ENCODE results near the gene ELAVL2. TPM values are rescaled to one million over a fixed set of nuclear protein-coding genes. Genes with fewer than 3 reads are reported as not detected.

The ELAVL2 gene
- total RNA-seq, 6 experiments from 2014 or later: not detected

- Histone ChIP-seq H3K4me1 (no peaks in the 10 kb centered on the region), H3K4me3 (no peak overlapping the region), H3K9me3 (no peaks in the 10 kb centered on the region), H3K27ac (no peak overlapping the region), H3K36me3 (no peaks in the 10 kb centered on the region), H3K27me3 (peaks cover 0 to 13% of the 10 kb centered on the region in 2 donors)
- DNase-seq (peak in 1 of 3 donors; percentile 48), ATAC-seq (no peak)
- intact Hi-C loops (cut with DNase I): no loop called here
- TF ChIP-seq CTCF (IDR thresholded peaks at IDR 0.05) (no peak), POLR2A (IDR thresholded peaks at IDR 0.05) (no peak)
- 3% methylated on average over 5 of the region's 17 CpGs for WGBS (ENCODE audit: insufficient coverage, low coverage, low lambda C conversion rate, missing lambda C conversion rate)
Measured at GRCh38 chr9:23850242-23850689, 24.2 kb upstream of the ELAVL2 start.

- Histone ChIP-seq H3K27me3 (peaks cover 0 to 13% of the 10 kb centered on the region in 2 donors), H3K4me1 (no peaks in the 10 kb centered on the region), H3K9me3 (no peaks in the 10 kb centered on the region), H3K36me3 (no peaks in the 10 kb centered on the region), H3K4me3 (no peak overlapping the region), H3K27ac (no peak overlapping the region)
- DNase-seq: no peak
- ATAC-seq: no peak
- 3% methylated on average over 11 of the region's 11 CpGs for WGBS (ENCODE audit: insufficient coverage, low coverage, low lambda C conversion rate, missing lambda C conversion rate)
- TF ChIP-seq POLR2A (IDR thresholded peaks at IDR 0.05) (no peak), CTCF (IDR thresholded peaks at IDR 0.05) (no peak)
- intact Hi-C loops (cut with DNase I): no loop called here
Measured at GRCh38 chr9:23849379-23850035, 23.5 kb upstream of the ELAVL2 start.

GRCh38 chr9:23842565-23843129 lies 16.6 kb upstream of the ELAVL2 start:
- 53% methylated on average over 1 of the region's 1 CpG for WGBS (ENCODE audit: insufficient coverage, low coverage, low lambda C conversion rate, missing lambda C conversion rate)
- Histone ChIP-seq H3K4me3 (no peak overlapping the region), H3K9me3 (no peaks in the 10 kb centered on the region), H3K27me3 (no peaks in the 10 kb centered on the region), H3K4me1 (no peaks in the 10 kb centered on the region), H3K36me3 (no peaks in the 10 kb centered on the region), H3K27ac (no peak overlapping the region)
- no peak for ATAC-seq
- no peak for DNase-seq
- intact Hi-C loops (cut with DNase I): no loop called here
- TF ChIP-seq POLR2A (IDR thresholded peaks at IDR 0.05) (no peak), CTCF (IDR thresholded peaks at IDR 0.05) (no peak)

- no peaks in the 10 kb centered on the region for H3K4me1 ChIP-seq
- intact Hi-C loops (cut with DNase I): no loop called here
- TF ChIP-seq CTCF (IDR thresholded peaks at IDR 0.05) (no peak), POLR2A (IDR thresholded peaks at IDR 0.05) (no peak)
- no peak for ATAC-seq
- 68% methylated on average over 2 of the region's 2 CpGs for WGBS (ENCODE audit: insufficient coverage, low coverage, low lambda C conversion rate, missing lambda C conversion rate)
- no peaks in the 10 kb centered on the region for H3K36me3 ChIP-seq
- no peak overlapping the region for H3K4me3 ChIP-seq
- DNase-seq: no peak
- no peaks in the 10 kb centered on the region for H3K9me3 ChIP-seq
- H3K27ac ChIP-seq: no peak overlapping the region
- H3K27me3 ChIP-seq: no peaks in the 10 kb centered on the region
Measured at GRCh38 chr9:23841304-23841703, 15.3 kb upstream of the ELAVL2 start.

Data from right lobe of liver (tissue), 6 donors.